ENCODE measurements around the gene RCL1.

GRCh38 chr9:4743131-4743875 lies 49.4 kb upstream of the RCL1 start:
- TF ChIP-seq, protein P1, sequence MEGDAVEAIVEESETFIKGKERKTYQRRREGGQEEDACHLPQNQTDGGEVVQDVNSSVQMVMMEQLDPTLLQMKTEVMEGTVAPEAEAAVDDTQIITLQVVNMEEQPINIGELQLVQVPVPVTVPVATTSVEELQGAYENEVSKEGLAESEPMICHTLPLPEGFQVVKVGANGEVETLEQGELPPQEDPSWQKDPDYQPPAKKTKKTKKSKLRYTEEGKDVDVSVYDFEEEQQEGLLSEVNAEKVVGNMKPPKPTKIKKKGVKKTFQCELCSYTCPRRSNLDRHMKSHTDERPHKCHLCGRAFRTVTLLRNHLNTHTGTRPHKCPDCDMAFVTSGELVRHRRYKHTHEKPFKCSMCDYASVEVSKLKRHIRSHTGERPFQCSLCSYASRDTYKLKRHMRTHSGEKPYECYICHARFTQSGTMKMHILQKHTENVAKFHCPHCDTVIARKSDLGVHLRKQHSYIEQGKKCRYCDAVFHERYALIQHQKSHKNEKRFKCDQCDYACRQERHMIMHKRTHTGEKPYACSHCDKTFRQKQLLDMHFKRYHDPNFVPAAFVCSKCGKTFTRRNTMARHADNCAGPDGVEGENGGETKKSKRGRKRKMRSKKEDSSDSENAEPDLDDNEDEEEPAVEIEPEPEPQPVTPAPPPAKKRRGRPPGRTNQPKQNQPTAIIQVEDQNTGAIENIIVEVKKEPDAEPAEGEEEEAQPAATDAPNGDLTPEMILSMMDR (IDR thresholded peaks at IDR 0.05): no peak
- TF ChIP-seq POLR2AphosphoS5 (IDR thresholded peaks at IDR 0.05): no peak
